OCI-LY7 (cell line): ENCODE measurements around the gene POC1A. TPM values are rescaled to one million over a fixed set of nuclear protein-coding genes. Genes with fewer than 3 reads are reported as not detected.

Experiments
- BruUV-seq: library from RNA; stranded (reverse); fragments of 400-500 nt; replicated peaks from 2 replicates; lab custom pipeline; 2021; lab: Mats Ljungman, UMichigan
- CTCF ChIA-PET: fragments of 300-600 bp; sonication (Branson Sonifier 250); formaldehyde crosslinking; loops from one replicate; lab custom pipeline; 2022; ENCODE audit warnings: antibody characterized with exemption; ENCODE audit not compliant: unreplicated experiment; lab: Charles Lee
- POLR2A ChIA-PET: fragments of 300-600 bp; sonication (Branson Sonifier 250); formaldehyde crosslinking; loops from one replicate; lab custom pipeline; 2022; ENCODE audit warnings: antibody characterized with exemption; lab: Charles Lee
- DNase-seq: peaks from one replicate; pipeline ENCODE4 v3.0.0-alpha.2; 2015; ENCODE audit warnings: low spot score
- H2AFZ ChIP-seq: fragments of 200-600 bp; sonication (generic), shearing (Covaris generic); 2 replicates; pipeline ENCODE4 v1.6.1; 2014; ENCODE audit warnings: mild to moderate bottlenecking, antibody characterized with exemption, low read length, moderate library complexity
- H3K27ac ChIP-seq: fragments of 200-600 bp; sonication (generic); 2 replicates; pipeline ENCODE4 v1.5.1; 2014; ENCODE audit warnings: mixed run types, low read depth, mild to moderate bottlenecking, moderate library complexity, low read length, inconsistent platforms; ENCODE audit not compliant: poor library complexity, severe bottlenecking
- H3K36me3 ChIP-seq: fragments of 200-600 bp; sonication (generic); 2 replicates; pipeline ENCODE4 v1.6.1; 2014; ENCODE audit warnings: mild to moderate bottlenecking, antibody characterized with exemption, low read length, moderate library complexity, mixed read lengths; ENCODE audit not compliant: insufficient read depth
- H3K4me1 ChIP-seq: fragments of 200-600 bp; sonication (generic); 2 replicates; pipeline ENCODE4 v1.5.1; 2014; ENCODE audit warnings: mild to moderate bottlenecking, low read length; ENCODE audit not compliant: insufficient read depth, poor library complexity, severe bottlenecking
- H3K4me2 ChIP-seq: fragments of 200-600 bp; sonication (generic); 2 replicates; pipeline ENCODE4 v1.6.1; 2014; ENCODE audit warnings: mild to moderate bottlenecking, low read length
- H3K4me3 ChIP-seq: fragments of 200-600 bp; sonication (generic); 2 replicates; pipeline ENCODE4 v1.5.1; 2014; ENCODE audit warnings: mild to moderate bottlenecking, low read depth, low read length; ENCODE audit not compliant: poor library complexity, severe bottlenecking
- H3K79me2 ChIP-seq: fragments of 200-600 bp; sonication (generic); 2 replicates; pipeline ENCODE4 v1.6.1; 2016; ENCODE audit warnings: low read depth, mild to moderate bottlenecking, low read length, moderate library complexity, mixed read lengths; ENCODE audit not compliant: insufficient read depth
- H3K9me2 ChIP-seq: fragments of 200-600 bp; sonication (generic); 2 replicates; pipeline ENCODE4 v1.6.1; 2016; ENCODE audit warnings: mild to moderate bottlenecking, low read length, mixed read lengths; ENCODE audit not compliant: insufficient read depth
- H3K9me3 ChIP-seq: fragments of 200-600 bp; sonication (generic); 2 replicates; pipeline ENCODE4 v1.6.1; 2014; ENCODE audit warnings: mild to moderate bottlenecking, mixed run types, low read length, mixed read lengths
- H4K20me1 ChIP-seq: fragments of 200-600 bp; sonication (generic); 2 replicates; pipeline ENCODE4 v1.6.1; 2014; ENCODE audit warnings: mild to moderate bottlenecking, antibody characterized with exemption, low read length, moderate library complexity, mixed read lengths; ENCODE audit not compliant: insufficient read depth
- CTCF ChIP-seq: fragments of 200-600 bp; sonication (generic); conservative IDR thresholded peaks from 2 replicates; pipeline ENCODE4 v1.5.1; 2014; ENCODE audit warnings: mild to moderate bottlenecking, antibody characterized with exemption, low read length, moderate library complexity, mixed read lengths
- EZH2phosphoT487 ChIP-seq: fragments of 200-600 bp; sonication (generic); IDR thresholded peaks from 2 replicates; pipeline ENCODE4 v1.6.1; 2018; ENCODE audit warnings: low read depth, borderline replicate concordance, mild to moderate bottlenecking, mixed run types, antibody characterized with exemption, low read length, moderate library complexity, mixed read lengths
- intact Hi-C: fragments of 100-400 bp; cut with micrococcal nuclease; formaldehyde crosslinking; loops from one replicate; pipeline ENCODE4 v1.10.0; 2022; ENCODE audit not compliant: unreplicated experiment
- total RNA-seq, 2 experiments: library from RNA; depleted of rRNA in 1 of 2; stranded (reverse); fragments of >200 nt in 1 of 2; shearing (Covaris generic) in 1 of 2; gene quantifications; 2 replicates each; pipeline ENCODE4 v1.2.3, GENCODE V29; 2014 to 2022

The POC1A gene
- total RNA-seq, 2 experiments from 2014 or later: 40.0 to 41.0 TPM

DNA sequence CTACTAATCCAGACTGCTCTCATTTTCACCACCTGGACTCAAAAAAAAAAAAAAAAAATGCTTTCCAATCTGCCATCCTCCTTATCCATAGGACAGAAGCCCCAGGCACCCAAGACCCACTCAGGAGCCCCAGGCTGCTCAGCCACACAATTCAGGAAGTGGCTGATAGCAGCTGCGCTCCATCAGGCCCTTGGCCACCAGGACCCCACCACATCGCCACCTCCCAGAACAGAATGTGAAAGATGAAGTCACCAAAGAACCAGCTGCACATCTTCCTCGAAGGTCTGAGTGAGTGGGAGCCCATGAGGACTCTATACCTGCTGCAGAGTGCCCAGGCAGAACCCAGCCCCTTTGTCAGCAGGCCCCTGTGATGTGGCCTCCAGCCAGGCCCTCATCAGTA is 19.5 kb downstream of the POC1A start:
- DNase-seq: no peak
- H3K36me3 ChIP-seq: peaks cover 60% of the 10 kb centered on the region
- H3K79me2 ChIP-seq: no peaks in the 10 kb centered on the region
- TF ChIP-seq EZH2phosphoT487 (no peak), CTCF (no peak)
- intact Hi-C loops: no loop called here
- no peak overlapping the region for H3K4me2 ChIP-seq
- no peak overlapping the region for H3K4me3 ChIP-seq
- H3K4me1 ChIP-seq: no peaks in the 10 kb centered on the region
- H2AFZ ChIP-seq: no peak overlapping the region
- H3K27ac ChIP-seq: no peak overlapping the region
- ChIA-PET CTCF (no interaction called here), POLR2A (no interaction called here)
- H3K9me2 ChIP-seq: no peaks in the 10 kb centered on the region
- no TSS peak for BruUV-seq
- H4K20me1 ChIP-seq: no peaks in the 10 kb centered on the region
- no peaks in the 10 kb centered on the region for H3K9me3 ChIP-seq

DNA sequence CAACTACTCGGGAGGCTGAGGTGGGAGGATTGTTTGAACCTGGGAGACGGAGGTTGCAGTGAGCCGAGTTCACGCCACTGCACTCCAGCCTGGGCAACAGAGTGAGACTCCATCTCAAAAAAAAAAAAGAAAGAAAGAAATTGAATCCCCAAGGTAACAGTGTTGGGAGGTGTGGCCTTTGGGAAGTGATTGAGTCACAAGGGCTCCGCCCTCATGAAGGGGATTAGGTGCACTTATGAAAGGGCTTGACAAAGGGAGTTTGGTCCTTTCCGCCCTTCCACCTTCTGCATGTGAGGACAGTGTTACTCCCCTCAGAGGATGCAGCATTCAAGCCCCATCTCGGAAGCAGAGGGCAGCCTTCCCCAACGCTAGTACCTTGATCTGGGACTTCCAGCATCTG is 21.3 kb downstream of the POC1A start:
- H3K79me2 ChIP-seq: no peaks in the 10 kb centered on the region
- DNase-seq: no peak
- CTCF ChIA-PET: no interaction called here
- no peaks in the 10 kb centered on the region for H3K9me3 ChIP-seq
- H3K4me2 ChIP-seq: no peak overlapping the region
- intact Hi-C loops: no loop called here
- no peaks in the 10 kb centered on the region for H3K4me1 ChIP-seq
- H3K36me3 ChIP-seq: peaks cover 73% of the 10 kb centered on the region
- no peaks in the 10 kb centered on the region for H3K9me2 ChIP-seq
- no peak overlapping the region for H3K4me3 ChIP-seq
- H2AFZ ChIP-seq: no peak overlapping the region
- no peaks in the 10 kb centered on the region for H4K20me1 ChIP-seq
- no peak for TF ChIP-seq CTCF
- TF ChIP-seq EZH2phosphoT487: no peak
- H3K27ac ChIP-seq: no peak overlapping the region
- BruUV-seq: no TSS peak
- POLR2A ChIA-PET: no interaction called here

DNA sequence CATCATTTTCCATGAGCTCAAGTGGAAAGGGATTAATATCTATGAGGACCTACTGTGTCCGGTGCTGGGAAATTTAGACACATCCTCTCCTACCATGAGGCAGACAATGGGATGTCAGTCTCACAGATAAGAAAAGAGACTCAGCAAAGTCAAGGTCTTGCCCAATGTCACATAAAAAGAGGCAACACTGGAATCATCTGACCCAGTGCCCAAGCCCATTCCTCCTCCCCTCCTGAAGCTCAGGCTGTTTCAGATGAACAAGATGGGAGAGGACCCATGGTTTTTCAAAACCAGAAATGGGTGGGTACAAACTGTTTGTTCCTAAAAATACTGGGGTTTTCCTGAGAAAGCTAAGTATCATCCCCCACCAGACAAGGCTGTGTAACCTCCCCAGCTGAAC is 22.2 kb downstream of the POC1A start:
- Histone ChIP-seq H2AFZ (no peak overlapping the region), H3K4me3 (no peak overlapping the region), H3K9me3 (no peaks in the 10 kb centered on the region), H3K36me3 (peaks cover 67% of the 10 kb centered on the region), H3K9me2 (no peaks in the 10 kb centered on the region), H3K79me2 (no peaks in the 10 kb centered on the region), H3K27ac (no peak overlapping the region), H3K4me1 (no peaks in the 10 kb centered on the region), H3K4me2 (no peak overlapping the region), H4K20me1 (no peaks in the 10 kb centered on the region)
- POLR2A ChIA-PET: no interaction called here
- no peak for DNase-seq
- no peak for TF ChIP-seq EZH2phosphoT487
- CTCF ChIA-PET: no interaction called here
- intact Hi-C loops: no loop called here
- no TSS peak for BruUV-seq
